GM23338 (cell line): ENCODE data around the gene GRID2. TPM values are rescaled to one million over a fixed set of nuclear protein-coding genes. Genes with fewer than 3 reads are reported as not detected.

ENCODE experiments used
- ATAC-seq: fragments of 200-7000 bp; cut with Tn5 transposase; 3 replicates; pipeline ENCODE4 v1.9.1; 2020
- DNase-seq: peaks from one replicate; pipeline ENCODE4 v3.0.0-alpha.2; 2015; ENCODE audit warnings: low spot score
- H2AFZ ChIP-seq: fragments of 200-600 bp; sonication (generic); 2 replicates; pipeline ENCODE4 v1.8.0; 2016; ENCODE audit warnings: antibody characterized with exemption, mild to moderate bottlenecking, moderate library complexity
- H3F3A ChIP-seq: fragments of 200-600 bp; sonication (generic); replicated peaks from 2 replicates; pipeline ENCODE4 v1.8.0; 2017; ENCODE audit warnings: antibody characterized with exemption, mixed run types, low read depth
- H3K27ac ChIP-seq: fragments of 200-600 bp; sonication (generic); 2 replicates; pipeline ENCODE4 v1.6.1; 2016; ENCODE audit warnings: low read depth
- H3K27me3 ChIP-seq: fragments of 200-600 bp; sonication (generic); 2 replicates; pipeline ENCODE4 v1.8.0; 2016; ENCODE audit warnings: mild to moderate bottlenecking, mixed run types, moderate library complexity; ENCODE audit not compliant: insufficient read depth
- H3K36me3 ChIP-seq: fragments of 200-600 bp; sonication (generic); 2 replicates; pipeline ENCODE4 v1.8.0; 2016; ENCODE audit warnings: mild to moderate bottlenecking; ENCODE audit not compliant: insufficient read depth
- H3K4me1 ChIP-seq: fragments of 200-600 bp; sonication (generic); 2 replicates; pipeline ENCODE4 v1.8.0; 2016; ENCODE audit warnings: mild to moderate bottlenecking, moderate library complexity; ENCODE audit not compliant: insufficient read depth
- H3K4me2 ChIP-seq: fragments of 200-600 bp; sonication (generic); 2 replicates; pipeline ENCODE4 v1.7.1; 2017; ENCODE audit warnings: mixed run types
- H3K4me3 ChIP-seq: fragments of 200-600 bp; sonication (generic); 2 replicates; pipeline ENCODE4 v1.6.1; 2016; ENCODE audit warnings: mixed run types
- H3K79me2 ChIP-seq: fragments of 200-600 bp; sonication (generic); replicated peaks from 2 replicates; pipeline ENCODE4 v1.8.0; 2017; ENCODE audit warnings: mild to moderate bottlenecking; ENCODE audit not compliant: insufficient read depth
- H3K9me2 ChIP-seq: fragments of 200-600 bp; sonication (generic); 2 replicates; pipeline ENCODE4 v1.8.0; 2017; ENCODE audit not compliant: insufficient read depth
- H4K20me1 ChIP-seq: fragments of 200-600 bp; sonication (generic); replicated peaks from 2 replicates; pipeline ENCODE4 v1.8.0; 2017; ENCODE audit warnings: mild to moderate bottlenecking; ENCODE audit not compliant: insufficient read depth
- H3K27ac Mint-ChIP-seq: 2 replicates; pipeline ENCODE4 v1.8.0; 2020; ENCODE audit warnings: inconsistent platforms, mild to moderate bottlenecking, moderate library complexity, mixed read lengths
- H3K27me3 Mint-ChIP-seq: 3 replicates; pipeline ENCODE4 v1.8.0; 2022; ENCODE audit warnings: low read depth, mild to moderate bottlenecking, moderate library complexity, mixed read lengths, inconsistent platforms; ENCODE audit not compliant: insufficient read depth, poor library complexity
- H3K36me3 Mint-ChIP-seq: 3 replicates; pipeline ENCODE4 v1.8.0; 2021; ENCODE audit warnings: low read depth, mild to moderate bottlenecking, inconsistent platforms, moderate library complexity, mixed read lengths
- H3K4me1 Mint-ChIP-seq: 3 replicates; pipeline ENCODE4 v1.8.0; 2020; ENCODE audit warnings: mild to moderate bottlenecking, inconsistent platforms, mixed read lengths
- H3K4me3 Mint-ChIP-seq: 3 replicates; pipeline ENCODE4 v1.8.0; 2021; ENCODE audit warnings: moderate library complexity, mild to moderate bottlenecking, inconsistent platforms, mixed read lengths
- H3K9me3 Mint-ChIP-seq: 3 replicates; pipeline ENCODE4 v1.8.0; 2020; ENCODE audit warnings: moderate library complexity, mild to moderate bottlenecking, inconsistent platforms, mixed read lengths
- CREB1 ChIP-seq: fragments of 250-450 bp; sonication (Bioruptor Pico); IDR thresholded peaks from 2 replicates; pipeline ENCODE4 v1.5.0; 2020; ENCODE audit warnings: low read depth, mild to moderate bottlenecking, moderate library complexity
- ETS1 ChIP-seq: IDR thresholded peaks from 2 replicates; pipeline ENCODE4 v1.6.1; 2016; ENCODE audit warnings: antibody characterized with exemption
- EZH2 ChIP-seq: fragments of 200-600 bp; sonication (generic); IDR thresholded peaks from one replicate; pipeline ENCODE4 v1.8.0; 2017; ENCODE audit warnings: antibody characterized with exemption, mild to moderate bottlenecking, low read depth; ENCODE audit not compliant: unreplicated experiment
- EZH2phosphoT487 ChIP-seq: fragments of 200-600 bp; sonication (generic); IDR thresholded peaks from one replicate; pipeline ENCODE4 v1.8.1; 2018; ENCODE audit warnings: antibody characterized with exemption; ENCODE audit not compliant: unreplicated experiment
- JUNB ChIP-seq: IDR thresholded peaks from one replicate; pipeline ENCODE4 v1.6.1; 2016; ENCODE audit warnings: antibody characterized with exemption; ENCODE audit not compliant: unreplicated experiment
- NANOG ChIP-seq: IDR thresholded peaks from 2 replicates; pipeline ENCODE4 v1.6.1; 2016; ENCODE audit warnings: antibody characterized with exemption, borderline replicate concordance
- POLR2AphosphoS5 ChIP-seq: IDR thresholded peaks from 2 replicates; pipeline ENCODE4 v1.6.1; 2016; ENCODE audit warnings: antibody characterized with exemption, low read depth
- REST ChIP-seq: IDR thresholded peaks from one replicate; pipeline ENCODE4 v1.6.1; 2018; ENCODE audit warnings: antibody characterized with exemption; ENCODE audit not compliant: unreplicated experiment
- STAT1 ChIP-seq: IDR thresholded peaks from one replicate; pipeline ENCODE4 v1.6.1; 2016; ENCODE audit warnings: antibody characterized with exemption; ENCODE audit not compliant: unreplicated experiment
- ZNF114 ChIP-seq: fragments of 250-450 bp; sonication (Bioruptor Pico); IDR thresholded peaks from 2 replicates; pipeline ENCODE4 v1.5.0; 2020; ENCODE audit warnings: mild to moderate bottlenecking, moderate library complexity
- ZNF331 ChIP-seq: fragments of 250-450 bp; sonication (Bioruptor Pico); IDR thresholded peaks from 2 replicates; pipeline ENCODE4 v1.5.0; 2020; ENCODE audit warnings: low read depth, mild to moderate bottlenecking, moderate library complexity
- polyA plus RNA-seq: library from polyadenylated mRNA; unstranded; fragments of >200 nt; fragmentation: Nextera tagmentation; extraction: Ambion mirVana; gene quantifications from 2 replicates; pipeline ENCODE4 v1.2.1, GENCODE V29; 2016
- total RNA-seq: library from RNA; depleted of rRNA; stranded (reverse); fragments of >200 nt; shearing (Covaris generic); gene quantifications from 2 replicates; pipeline ENCODE4 v1.2.3, GENCODE V29; 2014
- TF ChIP-seq, protein P1 (sequence below), 2 experiments: fragments of 200-600 bp in 1 of 2; sonication (generic) in 1 of 2; conservative IDR thresholded peaks; 2 replicates each; pipeline versions ENCODE4 v1.5.1 to v1.6.1; 2016 to 2017; ENCODE audit warnings: antibody characterized with exemption in 2 of 2, low read depth in 2 of 2, mild to moderate bottlenecking in 2 of 2, moderate library complexity in 1 of 2
- TF ChIP-seq, protein P2 (sequence below): fragments of 250-450 bp; sonication (Bioruptor Pico); IDR thresholded peaks from 2 replicates; pipeline ENCODE4 v1.5.0; 2020; ENCODE audit warnings: mild to moderate bottlenecking, moderate library complexity

The GRID2 gene
- total and polyA plus RNA-seq, 2 experiments from 2014 or later, result 19.9 to 65.4 TPM

DNA sequence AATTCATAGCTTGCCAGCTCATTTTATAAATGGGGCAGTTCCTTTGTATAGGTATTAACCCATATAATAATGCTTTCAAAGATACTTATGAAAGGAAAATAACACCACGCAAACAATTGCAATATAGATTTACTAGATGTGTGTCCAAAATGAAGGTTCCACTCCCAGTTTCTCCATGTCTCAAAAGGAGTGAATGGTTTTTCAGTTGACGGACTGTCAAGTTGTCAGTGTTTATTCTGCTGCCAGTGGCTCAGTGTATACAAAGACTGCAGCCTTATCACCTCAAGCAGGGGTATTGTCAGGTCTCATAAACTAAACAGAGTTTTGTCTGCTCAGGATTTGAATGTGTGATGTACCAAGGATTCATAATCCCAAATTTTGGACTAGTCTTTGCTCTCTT, 939.5 kb downstream of the GRID2 start:
- Histone ChIP-seq H3K36me3 (no peaks in the 10 kb centered on the region), H3K27me3 (no peaks in the 10 kb centered on the region), H4K20me1 (no peaks in the 10 kb centered on the region), H3K27ac (no peak overlapping the region), H3K4me1 (no peaks in the 10 kb centered on the region), H2AFZ (no peak overlapping the region), H3F3A (no peaks in the 10 kb centered on the region), H3K9me2 (no peaks in the 10 kb centered on the region), H3K4me2 (no peak overlapping the region), H3K79me2 (no peaks in the 10 kb centered on the region), H3K4me3 (no peak overlapping the region)
- Mint-ChIP-seq H3K27ac (no peak overlapping the region), H3K4me3 (no peak overlapping the region), H3K9me3 (no peaks in the 10 kb centered on the region), H3K36me3 (0 out of 3 replicates have a peak, but pooled peaks cover 2% of the 10 kb centered on the region), H3K27me3 (peaks cover 2% of the 10 kb centered on the region), H3K4me1 (no peaks in the 10 kb centered on the region)
- DNase-seq, result no peak
- no peak for ATAC-seq
- TF ChIP-seq ZNF331, result no peak
- TF ChIP-seq JUNB, result no peak
- no peak for TF ChIP-seq NANOG
- TF ChIP-seq CREB1 (CRISPR knock-in tag), result no peak
- TF ChIP-seq EZH2phosphoT487, result no peak
- TF ChIP-seq EZH2, result no peak
- no peak for TF ChIP-seq STAT1
- TF ChIP-seq, protein P1, sequence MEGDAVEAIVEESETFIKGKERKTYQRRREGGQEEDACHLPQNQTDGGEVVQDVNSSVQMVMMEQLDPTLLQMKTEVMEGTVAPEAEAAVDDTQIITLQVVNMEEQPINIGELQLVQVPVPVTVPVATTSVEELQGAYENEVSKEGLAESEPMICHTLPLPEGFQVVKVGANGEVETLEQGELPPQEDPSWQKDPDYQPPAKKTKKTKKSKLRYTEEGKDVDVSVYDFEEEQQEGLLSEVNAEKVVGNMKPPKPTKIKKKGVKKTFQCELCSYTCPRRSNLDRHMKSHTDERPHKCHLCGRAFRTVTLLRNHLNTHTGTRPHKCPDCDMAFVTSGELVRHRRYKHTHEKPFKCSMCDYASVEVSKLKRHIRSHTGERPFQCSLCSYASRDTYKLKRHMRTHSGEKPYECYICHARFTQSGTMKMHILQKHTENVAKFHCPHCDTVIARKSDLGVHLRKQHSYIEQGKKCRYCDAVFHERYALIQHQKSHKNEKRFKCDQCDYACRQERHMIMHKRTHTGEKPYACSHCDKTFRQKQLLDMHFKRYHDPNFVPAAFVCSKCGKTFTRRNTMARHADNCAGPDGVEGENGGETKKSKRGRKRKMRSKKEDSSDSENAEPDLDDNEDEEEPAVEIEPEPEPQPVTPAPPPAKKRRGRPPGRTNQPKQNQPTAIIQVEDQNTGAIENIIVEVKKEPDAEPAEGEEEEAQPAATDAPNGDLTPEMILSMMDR (conservative IDR thresholded peaks at IDR 0.05; ENCODE audit: low read depth in 2 of 2), result no peak
- TF ChIP-seq, protein P2, sequence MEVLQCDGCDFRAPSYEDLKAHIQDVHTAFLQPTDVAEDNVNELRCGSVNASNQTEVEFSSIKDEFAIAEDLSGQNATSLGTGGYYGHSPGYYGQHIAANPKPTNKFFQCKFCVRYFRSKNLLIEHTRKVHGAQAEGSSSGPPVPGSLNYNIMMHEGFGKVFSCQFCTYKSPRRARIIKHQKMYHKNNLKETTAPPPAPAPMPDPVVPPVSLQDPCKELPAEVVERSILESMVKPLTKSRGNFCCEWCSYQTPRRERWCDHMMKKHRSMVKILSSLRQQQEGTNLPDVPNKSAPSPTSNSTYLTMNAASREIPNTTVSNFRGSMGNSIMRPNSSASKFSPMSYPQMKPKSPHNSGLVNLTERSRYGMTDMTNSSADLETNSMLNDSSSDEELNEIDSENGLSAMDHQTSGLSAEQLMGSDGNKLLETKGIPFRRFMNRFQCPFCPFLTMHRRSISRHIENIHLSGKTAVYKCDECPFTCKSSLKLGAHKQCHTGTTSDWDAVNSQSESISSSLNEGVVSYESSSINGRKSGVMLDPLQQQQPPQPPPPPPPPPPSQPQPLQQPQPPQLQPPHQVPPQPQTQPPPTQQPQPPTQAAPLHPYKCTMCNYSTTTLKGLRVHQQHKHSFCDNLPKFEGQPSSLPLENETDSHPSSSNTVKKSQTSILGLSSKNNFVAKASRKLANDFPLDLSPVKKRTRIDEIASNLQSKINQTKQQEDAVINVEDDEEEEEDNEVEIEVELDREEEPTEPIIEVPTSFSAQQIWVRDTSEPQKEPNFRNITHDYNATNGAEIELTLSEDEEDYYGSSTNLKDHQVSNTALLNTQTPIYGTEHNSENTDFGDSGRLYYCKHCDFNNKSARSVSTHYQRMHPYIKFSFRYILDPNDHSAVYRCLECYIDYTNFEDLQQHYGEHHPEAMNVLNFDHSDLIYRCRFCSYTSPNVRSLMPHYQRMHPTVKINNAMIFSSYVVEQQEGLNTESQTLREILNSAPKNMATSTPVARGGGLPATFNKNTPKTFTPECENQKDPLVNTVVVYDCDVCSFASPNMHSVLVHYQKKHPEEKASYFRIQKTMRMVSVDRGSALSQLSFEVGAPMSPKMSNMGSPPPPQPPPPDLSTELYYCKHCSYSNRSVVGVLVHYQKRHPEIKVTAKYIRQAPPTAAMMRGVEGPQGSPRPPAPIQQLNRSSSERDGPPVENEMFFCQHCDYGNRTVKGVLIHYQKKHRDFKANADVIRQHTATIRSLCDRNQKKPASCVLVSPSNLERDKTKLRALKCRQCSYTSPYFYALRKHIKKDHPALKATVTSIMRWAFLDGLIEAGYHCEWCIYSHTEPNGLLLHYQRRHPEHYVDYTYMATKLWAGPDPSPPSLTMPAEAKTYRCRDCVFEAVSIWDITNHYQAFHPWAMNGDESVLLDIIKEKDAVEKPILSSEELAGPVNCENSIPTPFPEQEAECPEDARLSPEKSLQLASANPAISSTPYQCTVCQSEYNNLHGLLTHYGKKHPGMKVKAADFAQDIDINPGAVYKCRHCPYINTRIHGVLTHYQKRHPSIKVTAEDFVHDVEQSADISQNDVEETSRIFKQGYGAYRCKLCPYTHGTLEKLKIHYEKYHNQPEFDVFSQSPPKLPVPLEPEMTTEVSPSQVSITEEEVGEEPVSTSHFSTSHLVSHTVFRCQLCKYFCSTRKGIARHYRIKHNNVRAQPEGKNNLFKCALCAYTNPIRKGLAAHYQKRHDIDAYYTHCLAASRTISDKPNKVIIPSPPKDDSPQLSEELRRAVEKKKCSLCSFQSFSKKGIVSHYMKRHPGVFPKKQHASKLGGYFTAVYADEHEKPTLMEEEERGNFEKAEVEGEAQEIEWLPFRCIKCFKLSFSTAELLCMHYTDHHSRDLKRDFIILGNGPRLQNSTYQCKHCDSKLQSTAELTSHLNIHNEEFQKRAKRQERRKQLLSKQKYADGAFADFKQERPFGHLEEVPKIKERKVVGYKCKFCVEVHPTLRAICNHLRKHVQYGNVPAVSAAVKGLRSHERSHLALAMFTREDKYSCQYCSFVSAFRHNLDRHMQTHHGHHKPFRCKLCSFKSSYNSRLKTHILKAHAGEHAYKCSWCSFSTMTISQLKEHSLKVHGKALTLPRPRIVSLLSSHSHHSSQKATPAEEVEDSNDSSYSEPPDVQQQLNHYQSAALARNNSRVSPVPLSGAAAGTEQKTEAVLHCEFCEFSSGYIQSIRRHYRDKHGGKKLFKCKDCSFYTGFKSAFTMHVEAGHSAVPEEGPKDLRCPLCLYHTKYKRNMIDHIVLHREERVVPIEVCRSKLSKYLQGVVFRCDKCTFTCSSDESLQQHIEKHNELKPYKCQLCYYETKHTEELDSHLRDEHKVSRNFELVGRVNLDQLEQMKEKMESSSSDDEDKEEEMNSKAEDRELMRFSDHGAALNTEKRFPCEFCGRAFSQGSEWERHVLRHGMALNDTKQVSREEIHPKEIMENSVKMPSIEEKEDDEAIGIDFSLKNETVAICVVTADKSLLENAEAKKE (CRISPR knock-in tag), result no peak
- no peak for TF ChIP-seq POLR2AphosphoS5
- TF ChIP-seq ETS1, result no peak
- TF ChIP-seq REST, result no peak
- no peak for TF ChIP-seq ZNF114 (CRISPR knock-in tag)
